Activated CD8-positive, alpha-beta memory T cell treated with anti-CD3 and anti-CD28 coated beads for 36 hours (primary cell): ENCODE measurements around the gene KLK7. TPM values are rescaled to one million over a fixed set of nuclear protein-coding genes. Genes with fewer than 3 reads are reported as not detected.

Experiments
- CTCF ChIA-PET: fragments of 350-600 bp; sonication (Branson Sonifier 250); formaldehyde crosslinking; loops from one replicate; lab custom pipeline; 2021; ENCODE audit warnings: antibody characterized with exemption; lab: Charles Lee
- POLR2A ChIA-PET: fragments of 350-600 bp; sonication (Branson Sonifier 250); formaldehyde crosslinking; loops from one replicate; lab custom pipeline; 2021; ENCODE audit warnings: antibody characterized with exemption; lab: Charles Lee
- total RNA-seq, 2 experiments: library from RNA; stranded (reverse); gene quantifications; one replicate each; pipeline ENCODE4 v1.2.3, GENCODE V29; 2021

Gene KLK7
- total RNA-seq, 2 experiments from 2014 or later = not detected

DNA sequence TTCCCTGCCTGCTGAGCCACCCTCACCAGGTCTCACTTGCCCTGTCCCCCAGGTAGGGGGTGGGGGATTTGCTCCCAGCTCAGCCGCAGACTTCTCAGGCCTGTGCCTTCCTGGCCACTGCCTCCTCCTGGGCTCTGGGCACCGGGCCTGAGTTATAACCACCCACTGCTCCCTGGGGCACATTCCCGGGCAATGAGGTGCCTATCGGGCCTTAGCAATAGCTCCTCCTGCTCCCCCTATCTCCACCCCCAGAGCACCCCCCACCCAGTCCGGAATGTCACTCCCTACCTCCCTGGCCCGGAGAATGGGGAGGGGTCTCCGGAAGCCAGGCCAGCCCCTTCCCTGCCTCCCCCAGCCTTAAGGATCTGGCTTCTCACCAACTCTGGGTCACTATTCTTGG is 30.8 kb downstream of the KLK7 start, which contains the start of gene KLK5:
Gene KLK5, minus strand, starts transcription at position 129 of the 400 bp plus-strand sequence. CDS start 381 bp downstream, outside the sequence.
- ChIA-PET POLR2A (no interaction called here), CTCF (no interaction called here)

DNA sequence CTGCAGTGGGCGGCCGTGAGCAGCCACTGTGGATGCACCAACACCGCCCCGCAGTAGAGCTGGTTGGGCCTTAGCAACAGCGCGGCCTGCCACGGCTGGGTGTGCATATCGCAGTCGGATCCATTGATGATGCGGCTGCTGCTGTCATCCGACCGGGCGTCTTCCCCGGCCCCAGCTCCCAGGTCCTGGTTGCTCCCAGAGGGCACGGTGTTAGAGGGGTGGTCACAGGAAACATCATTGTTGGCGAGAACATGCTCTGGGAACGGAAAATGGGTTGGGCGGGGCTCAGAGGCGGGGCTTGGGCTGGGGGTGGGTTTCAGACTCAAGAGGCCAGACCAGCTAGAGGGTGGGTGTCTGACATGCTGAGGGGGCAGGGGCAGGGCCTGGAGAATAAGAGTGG is 33.9 kb downstream of the KLK7 start:
- ChIA-PET CTCF (no interaction called here), POLR2A (no interaction called here)

DNA sequence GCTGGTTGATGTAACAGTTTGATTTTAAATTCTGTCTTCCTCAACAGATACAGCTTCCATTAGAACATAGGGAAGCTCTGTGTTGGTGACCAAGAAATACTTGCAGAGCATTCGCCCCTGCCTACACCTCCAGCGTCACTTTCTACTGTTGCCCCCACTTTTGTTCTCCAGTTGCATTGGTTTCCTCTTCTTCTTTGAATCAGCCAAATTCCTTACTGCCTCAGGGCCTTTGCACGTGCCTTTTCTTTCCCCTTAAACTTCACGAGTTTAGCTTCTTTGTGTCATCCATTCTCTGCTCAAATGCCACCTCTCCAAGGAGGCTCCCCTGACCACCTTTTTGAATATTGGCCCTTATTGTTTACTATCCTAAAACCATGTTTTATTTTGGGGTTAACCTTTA is 36.6 kb downstream of the KLK7 start:
- POLR2A ChIA-PET = no interaction called here
- CTCF ChIA-PET = no interaction called here

DNA sequence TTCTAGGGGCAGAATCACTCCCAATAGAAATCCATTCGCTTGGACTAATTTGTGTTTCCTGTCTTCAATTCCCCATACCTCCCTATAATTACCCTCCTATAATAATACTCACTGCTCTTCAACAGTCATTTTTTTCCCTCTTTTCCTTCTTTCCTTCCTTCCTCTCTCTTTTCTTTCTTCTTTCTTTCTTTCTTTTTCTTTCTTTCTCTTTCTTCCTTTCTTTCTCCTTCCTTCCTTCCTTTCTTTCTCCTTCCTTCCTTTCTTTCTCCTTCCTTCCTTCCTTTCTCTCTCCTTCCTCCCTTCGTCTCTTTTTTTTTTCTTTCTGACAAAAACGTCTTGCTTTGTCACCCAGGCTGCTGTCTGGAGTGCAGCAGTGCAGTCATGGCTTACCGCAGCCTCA is 38.9 kb downstream of the KLK7 start:
- ChIA-PET CTCF (no interaction called here), POLR2A (no interaction called here)

DNA sequence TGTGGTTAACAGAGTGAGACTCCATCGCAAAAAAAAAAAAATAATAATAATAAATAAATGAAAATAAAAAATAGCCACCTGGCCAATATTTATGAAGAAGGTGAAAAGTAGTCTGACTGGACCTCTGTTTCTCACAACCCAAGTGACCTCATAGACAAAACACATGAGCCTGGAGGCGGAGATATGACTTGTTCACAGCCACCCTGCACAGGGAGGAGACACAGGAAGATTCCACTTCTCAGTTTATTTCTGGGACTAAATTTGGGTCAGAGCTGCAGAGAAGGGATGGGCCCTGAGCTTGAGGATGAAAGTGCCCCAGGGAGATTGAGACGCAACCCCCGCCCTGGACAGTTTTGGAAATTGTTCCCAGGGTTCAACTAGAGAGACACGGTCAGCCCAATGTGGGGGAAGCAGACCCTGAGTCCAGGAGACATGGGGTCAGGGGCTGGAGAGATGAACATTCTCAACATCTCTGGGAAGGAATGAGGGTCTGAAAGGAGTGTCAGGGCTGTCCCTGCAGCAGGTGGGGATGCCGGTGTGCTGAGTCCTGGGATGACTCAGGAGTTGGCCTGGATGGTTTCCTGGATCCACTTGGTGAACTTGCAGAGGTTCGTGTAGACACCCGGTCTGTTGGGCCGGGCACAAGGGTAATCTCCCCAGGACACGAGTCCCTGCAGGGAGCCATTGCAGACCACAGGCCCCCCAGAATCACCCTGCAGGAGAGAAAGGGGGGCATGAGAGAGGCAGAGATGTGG is 40.5 kb downstream of the KLK7 start:
- POLR2A ChIA-PET = no interaction called here

DNA sequence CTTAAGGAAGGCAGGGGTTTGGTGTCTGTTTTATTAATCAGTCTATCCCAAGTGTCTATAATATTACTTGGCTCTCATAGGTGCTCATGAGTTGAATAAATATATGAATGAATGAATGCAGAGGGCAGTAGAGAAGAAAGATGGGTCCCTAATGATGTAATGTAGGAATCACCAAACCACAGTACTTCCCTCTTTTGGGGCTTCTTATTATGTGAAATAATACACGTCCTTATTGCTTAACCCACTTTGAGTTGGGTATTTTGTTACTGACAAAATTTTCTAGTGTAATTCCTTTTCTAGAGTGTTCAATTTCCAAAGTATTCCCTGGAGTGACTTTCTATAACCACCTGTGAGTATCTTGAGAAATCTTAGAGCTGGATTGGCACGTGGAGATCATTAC is 44.1 kb downstream of the KLK7 start:
- POLR2A ChIA-PET = no interaction called here
- CTCF ChIA-PET = interaction anchor here (1.4 kb wide), 1 partner anchor 18 kb away, joined by 5 read pairs; no protein-coding TSS in a partner anchor

More for the DNA sequence above, 40.5 kb downstream of the KLK7 start:
- CTCF ChIA-PET = no interaction called here

DNA sequence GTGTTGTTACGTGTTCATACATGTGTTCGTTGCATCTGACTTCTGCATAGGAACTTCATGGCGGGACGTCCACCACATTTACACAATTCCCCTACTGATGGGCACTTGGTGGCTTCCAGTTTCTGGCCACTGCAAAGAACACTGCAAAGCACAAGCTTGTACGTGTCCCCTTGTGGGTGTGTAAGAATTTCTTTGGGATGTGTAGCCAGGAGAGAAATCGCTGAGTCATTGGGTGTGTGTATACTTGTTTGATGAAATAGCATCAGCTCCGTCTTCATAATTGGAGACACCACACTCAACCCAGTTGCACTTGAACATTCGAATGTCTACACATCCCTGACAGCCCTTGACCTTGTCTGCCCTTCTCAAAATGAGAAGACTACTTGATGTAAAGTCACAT is 50.1 kb downstream of the KLK7 start:
- CTCF ChIA-PET = no interaction called here

DNA sequence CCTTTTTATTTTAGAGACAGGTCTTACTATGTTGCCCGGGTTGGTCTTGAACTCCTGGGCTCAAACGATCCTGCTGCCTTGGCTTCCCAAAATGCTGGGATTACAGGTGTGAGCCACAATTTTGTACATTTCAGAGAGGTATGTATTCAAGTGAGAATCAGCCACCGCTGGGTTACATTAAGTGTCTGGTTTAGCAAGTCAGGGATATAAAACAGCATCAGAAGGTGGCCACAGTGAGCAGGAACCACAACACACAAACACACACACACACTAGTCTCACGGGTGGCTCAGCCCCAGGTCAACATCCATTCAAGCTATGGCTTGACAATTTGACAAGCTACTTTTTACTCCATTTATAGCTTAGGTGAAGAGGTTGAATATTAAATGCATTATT is 51.0 kb downstream of the KLK7 start:
- ChIA-PET CTCF (no interaction called here), POLR2A (no interaction called here)

More for the DNA sequence above, 50.1 kb downstream of the KLK7 start:
- POLR2A ChIA-PET = no interaction called here

DNA sequence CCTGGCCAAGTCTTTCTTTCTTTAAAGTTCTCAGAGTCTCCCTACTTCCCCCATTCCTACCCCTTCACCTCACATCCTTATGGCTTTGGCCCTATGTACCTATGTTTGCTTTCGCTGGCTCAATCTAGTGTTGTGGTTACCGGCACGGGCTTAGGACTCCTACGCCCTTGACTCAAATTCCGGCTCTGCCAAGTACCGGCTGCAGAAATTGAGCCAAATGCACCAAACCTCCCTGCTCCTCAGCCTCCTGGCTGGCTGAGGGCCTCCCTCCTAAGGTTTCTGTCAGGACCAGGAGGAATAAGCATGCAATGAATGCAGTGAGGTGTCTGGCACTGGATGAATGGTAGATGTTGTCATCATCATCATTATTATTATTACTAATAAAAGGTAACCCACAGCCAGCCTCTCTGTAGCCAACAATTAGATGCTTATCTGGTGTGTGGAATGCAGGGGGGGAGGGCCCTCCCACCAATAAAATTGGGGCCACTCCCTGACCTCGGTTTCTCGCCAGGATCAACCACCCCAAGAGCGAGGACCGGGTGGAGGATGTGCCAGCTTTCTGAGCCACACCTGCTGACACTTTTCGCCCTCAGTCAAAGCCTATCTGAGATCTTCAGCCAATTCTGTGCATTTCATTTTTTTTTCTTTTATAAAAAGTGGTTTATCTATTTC is 51.6 kb downstream of the KLK7 start:
- POLR2A ChIA-PET = no interaction called here
- CTCF ChIA-PET = interaction anchor here (0.7 kb wide), 2 partner anchors 141 to 153 kb away, joined by 3 read pairs; no protein-coding TSS in a partner anchor

DNA sequence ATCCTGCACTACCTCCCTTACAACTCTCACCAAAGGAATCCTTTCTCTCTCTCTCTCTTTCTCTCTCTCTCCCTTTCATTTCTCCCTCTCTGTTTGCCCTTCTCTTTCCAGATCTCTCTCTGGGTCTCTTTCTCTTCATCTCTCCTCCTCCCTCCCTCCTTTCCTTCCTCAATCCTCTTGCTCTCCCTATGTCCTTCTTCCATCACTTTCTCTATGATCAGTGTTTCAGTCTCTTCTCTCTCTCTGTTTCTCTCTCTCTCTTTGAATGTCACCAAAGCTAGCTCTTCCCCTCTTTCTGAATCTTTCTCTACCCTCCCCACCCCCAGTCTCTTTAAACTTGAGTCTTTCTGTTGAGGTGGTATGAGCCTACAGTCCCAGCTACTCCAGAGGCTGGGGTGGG is 52.7 kb downstream of the KLK7 start:
- ChIA-PET CTCF (interaction anchor here (0.7 to 1.0 kb wide), 2 partner anchors 9 to 154 kb away, joined by 3 read pairs; no protein-coding TSS in a partner anchor), POLR2A (no interaction called here)

DNA sequence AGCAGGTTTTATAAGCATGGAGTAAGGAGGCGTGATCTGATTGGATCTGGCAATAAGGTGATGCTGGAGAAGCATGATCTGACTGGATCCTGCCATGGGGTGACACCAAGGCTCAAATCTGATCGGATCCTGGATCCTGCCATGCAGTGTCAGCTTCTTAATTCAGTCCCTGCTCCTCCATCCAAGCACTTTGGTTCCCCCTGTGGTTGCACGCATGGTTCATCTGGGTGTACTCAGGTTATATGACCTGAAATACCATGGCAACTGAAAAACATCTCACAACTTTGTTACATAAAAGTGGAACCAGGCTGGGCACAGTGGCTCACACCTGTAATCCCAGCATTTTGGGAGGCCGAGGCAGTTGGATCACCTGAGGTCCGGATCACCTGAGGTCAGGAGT is 54.9 kb downstream of the KLK7 start:
- CTCF ChIA-PET = no interaction called here

More for the DNA sequence above, 54.9 kb downstream of the KLK7 start:
- POLR2A ChIA-PET = no interaction called here

Other genes with a start within 250 kb of the KLK7 start
- gene GPR32, start 213.5 kb downstream of the KLK7 start, total RNA-seq = not detected
- not detected for gene ACP4, start 193.5 kb downstream of the KLK7 start, total RNA-seq
- under 1 TPM in 1 of 2 experiments, not detected in 1; 0.29 TPM for gene KLK1, start 160.1 kb downstream of the KLK7 start, total RNA-seq
- gene KLK15, start 150.3 kb downstream of the KLK7 start, total RNA-seq = not detected
- not detected for gene KLK3, start 129.0 kb downstream of the KLK7 start, total RNA-seq
- not detected for gene KLK2, start 110.5 kb downstream of the KLK7 start, total RNA-seq
- not detected for gene KLK4, start 72.5 kb downstream of the KLK7 start, total RNA-seq
- not detected for gene KLK5, start 30.9 kb downstream of the KLK7 start, total RNA-seq
- gene KLK6, start 14.3 kb downstream of the KLK7 start, total RNA-seq = not detected
- gene KLK8, start 17.7 kb upstream of the KLK7 start, total RNA-seq = not detected
- gene KLK10, start 35.8 kb upstream of the KLK7 start, total RNA-seq = not detected
- not detected for gene KLK11, start 42.7 kb upstream of the KLK7 start, total RNA-seq
- not detected for gene KLK12, start 51.1 kb upstream of the KLK7 start, total RNA-seq
- gene KLK13, start 81.2 kb upstream of the KLK7 start, total RNA-seq = not detected
- gene KLK14, start 99.0 kb upstream of the KLK7 start, total RNA-seq = under 1 TPM; 0.21 to 0.57 TPM
- gene CTU1, start 124.5 kb upstream of the KLK7 start, total RNA-seq = 10 to 100 TPM; 11.5 to 12.1 TPM
- under 1 TPM; 0.29 to 0.48 TPM for gene SIGLEC9, start 141.0 kb upstream of the KLK7 start, total RNA-seq
- gene SIGLEC7, start 158.4 kb upstream of the KLK7 start, total RNA-seq = not detected
- gene CD33, start 241.2 kb upstream of the KLK7 start, total RNA-seq = under 1 TPM in 1 of 2 experiments, not detected in 1; 0.13 TPM